Tibial nerve (tissue), 4 donors: ENCODE data around the gene CEP85. TPM values are rescaled to one million over a fixed set of nuclear protein-coding genes. Genes with fewer than 3 reads are reported as not detected.

ENCODE experiments used
- DNase-seq, 2 donors: peaks; one replicate each; pipeline ENCODE4 v3.0.0-alpha.2; 2019; ENCODE audit warnings: low spot score in 2 of 2
- H3K27ac ChIP-seq, 4 donors: fragments of 200-600 bp; sonication (generic) in 3 of 4; one replicate each; pipeline ENCODE4 v1.5.1; 2017 to 2019; ENCODE audit warnings: mild to moderate bottlenecking in 1 of 4
- H3K27me3 ChIP-seq, 2 donors: fragments of 200-600 bp; sonication (generic) in 1 of 2; one replicate each; pipeline versions ENCODE4 v1.5.1 to v1.6.0; 2017 to 2019
- H3K36me3 ChIP-seq, 3 donors: fragments of 200-600 bp; sonication (generic); one replicate each; pipeline ENCODE4 v1.5.1; 2018 to 2019
- H3K4me1 ChIP-seq, 4 donors: fragments of 200-600 bp; sonication (generic) in 3 of 4; one replicate each; pipeline ENCODE4 v1.5.1; 2017 to 2019
- H3K4me3 ChIP-seq, 4 donors: fragments of 200-600 bp; sonication (generic) in 3 of 4; one replicate each; pipeline ENCODE4 v1.5.1; 2017 to 2019; ENCODE audit warnings: mild to moderate bottlenecking in 1 of 4, moderate library complexity in 1 of 4
- H3K9me3 ChIP-seq, 4 donors: fragments of 200-600 bp; sonication (generic) in 3 of 4; one replicate each; pipeline ENCODE4 v1.5.1; 2017 to 2019
- EP300 ChIP-seq, 2 donors: sonication (generic); formaldehyde crosslinking; IDR thresholded peaks; one replicate each; pipeline ENCODE4 v1.6.1; 2017; ENCODE audit warnings: antibody characterized with exemption in 2 of 2, mild to moderate bottlenecking in 1 of 2
- POLR2A ChIP-seq, 2 donors: fragments of 450-650 bp; IDR thresholded peaks; one replicate each; pipeline ENCODE4 v1.6.1; 2017; ENCODE audit warnings: antibody characterized with exemption in 2 of 2, mild to moderate bottlenecking in 2 of 2, moderate library complexity in 2 of 2
- WGBS, 2 donors: methylation state at CpG; one replicate each; pipeline ENCODE4 v1.1.5; 2018; 5-methylcytosine and 5-hydroxymethylcytosine counted together
- total RNA-seq, 4 donors: library from RNA; depleted of rRNA; stranded (reverse); fragments of >200 nt; gene quantifications; one replicate each; pipeline ENCODE4 v1.1.0, GENCODE V29; 2016
- TF ChIP-seq, protein P1 (sequence below), 5 experiments: fragments of 200-600 bp in 3 of 5; fragments of 450-650 bp in 2 of 5; sonication (generic) in 3 of 5; IDR thresholded peaks; one replicate each; pipeline ENCODE4 v1.5.1; 2016 to 2019; ENCODE audit warnings: antibody characterized with exemption in 5 of 5, mild to moderate bottlenecking in 3 of 5, moderate library complexity in 2 of 5

The CEP85 gene
- total RNA-seq, 4 donors from 2014 or later: 14.9 to 23.7 (median 20.0) TPM

DNA sequence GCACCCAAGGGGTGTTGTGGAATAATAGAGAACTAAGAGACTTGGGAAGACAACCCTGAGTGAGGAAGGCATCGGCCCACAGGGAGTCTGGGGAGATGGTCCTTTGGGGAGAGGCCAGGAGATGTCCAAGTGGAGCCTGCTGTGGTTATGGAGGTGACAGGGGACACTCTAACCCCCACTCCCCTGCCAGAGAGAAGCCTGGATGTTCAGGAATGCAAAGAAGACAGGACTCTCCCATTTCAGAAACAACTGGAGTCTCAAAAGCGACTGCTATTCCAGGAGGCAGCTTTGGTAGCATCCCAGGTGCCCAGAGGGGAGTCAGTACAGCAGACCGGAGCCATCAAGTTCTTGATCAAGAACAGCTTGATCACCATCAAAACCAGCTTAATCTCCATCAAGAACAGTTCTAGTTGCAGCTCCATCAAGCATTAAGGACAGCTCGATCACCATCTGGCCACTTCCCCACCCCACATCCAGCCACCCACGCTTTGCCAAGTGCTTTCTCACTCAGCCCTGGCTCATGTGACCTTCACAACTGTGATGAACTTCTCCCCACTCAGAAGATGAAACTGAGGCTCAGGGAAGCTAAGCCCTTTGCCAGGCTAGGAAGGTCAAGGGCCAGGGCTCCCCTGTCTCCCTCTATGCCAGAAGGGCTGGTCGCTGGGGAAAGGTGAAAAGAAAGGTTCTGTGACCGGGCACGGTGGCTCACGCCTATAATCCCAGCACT lies 84.5 kb downstream of the CEP85 start:
- DNase-seq: no peak
- WGBS, 2 donors: 73% methylated on average over 9 of the region's 9 CpGs
- H3K9me3 ChIP-seq: no peaks in the 10 kb centered on the region
- no peaks in the 10 kb centered on the region for H3K36me3 ChIP-seq
- H3K27me3 ChIP-seq: peaks cover 0 to 5% of the 10 kb centered on the region in 2 donors
- TF ChIP-seq POLR2A (IDR thresholded peaks at IDR 0.05) (no peak), EP300 (IDR thresholded peaks at IDR 0.05) (peak in 1 of 2 donors; percentile 14)
- peak overlapping the region in 1 of 4 donors; percentile 46 for H3K4me3 ChIP-seq
- H3K4me1 ChIP-seq: peaks cover 0 to 16% (median 5%) of the 10 kb centered on the region in 4 donors
- H3K27ac ChIP-seq: peak overlapping the region in 2 of 4 donors; percentile 28 to 64

DNA sequence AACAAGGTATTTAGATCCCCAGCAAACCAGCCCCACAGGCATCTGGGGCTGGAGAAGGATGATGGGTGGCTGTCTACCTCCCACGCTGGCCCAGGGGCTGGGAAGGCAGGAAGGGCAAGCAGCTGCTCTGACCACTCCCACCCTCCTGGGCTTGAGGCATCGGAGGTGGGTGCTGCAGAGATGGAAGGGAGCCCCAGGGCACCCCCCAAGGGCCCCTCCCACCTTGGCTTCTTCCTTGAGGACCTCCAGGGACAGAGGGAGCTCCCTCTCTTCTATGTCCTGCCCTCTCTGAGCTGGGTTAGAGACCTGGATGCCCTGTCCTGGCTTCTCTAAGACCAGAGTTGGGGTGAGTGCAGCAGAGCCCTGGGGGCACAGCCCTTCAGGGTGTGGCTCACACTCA lies 86.9 kb downstream of the CEP85 start:
- WGBS, 2 donors: 59 to 79% methylated on average over 2 of the region's 2 CpGs
- H3K4me1 ChIP-seq: peaks cover 0 to 10% (median 2%) of the 10 kb centered on the region in 4 donors
- no peaks in the 10 kb centered on the region for H3K36me3 ChIP-seq
- H3K27me3 ChIP-seq: peaks cover 0 to 5% of the 10 kb centered on the region in 2 donors
- TF ChIP-seq POLR2A (IDR thresholded peaks at IDR 0.05) (no peak), EP300 (IDR thresholded peaks at IDR 0.05) (no peak)
- TF ChIP-seq, protein P1, sequence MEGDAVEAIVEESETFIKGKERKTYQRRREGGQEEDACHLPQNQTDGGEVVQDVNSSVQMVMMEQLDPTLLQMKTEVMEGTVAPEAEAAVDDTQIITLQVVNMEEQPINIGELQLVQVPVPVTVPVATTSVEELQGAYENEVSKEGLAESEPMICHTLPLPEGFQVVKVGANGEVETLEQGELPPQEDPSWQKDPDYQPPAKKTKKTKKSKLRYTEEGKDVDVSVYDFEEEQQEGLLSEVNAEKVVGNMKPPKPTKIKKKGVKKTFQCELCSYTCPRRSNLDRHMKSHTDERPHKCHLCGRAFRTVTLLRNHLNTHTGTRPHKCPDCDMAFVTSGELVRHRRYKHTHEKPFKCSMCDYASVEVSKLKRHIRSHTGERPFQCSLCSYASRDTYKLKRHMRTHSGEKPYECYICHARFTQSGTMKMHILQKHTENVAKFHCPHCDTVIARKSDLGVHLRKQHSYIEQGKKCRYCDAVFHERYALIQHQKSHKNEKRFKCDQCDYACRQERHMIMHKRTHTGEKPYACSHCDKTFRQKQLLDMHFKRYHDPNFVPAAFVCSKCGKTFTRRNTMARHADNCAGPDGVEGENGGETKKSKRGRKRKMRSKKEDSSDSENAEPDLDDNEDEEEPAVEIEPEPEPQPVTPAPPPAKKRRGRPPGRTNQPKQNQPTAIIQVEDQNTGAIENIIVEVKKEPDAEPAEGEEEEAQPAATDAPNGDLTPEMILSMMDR (IDR thresholded peaks at IDR 0.05): no peak
- H3K4me3 ChIP-seq: no peak overlapping the region
- no peak overlapping the region for H3K27ac ChIP-seq
- H3K9me3 ChIP-seq: no peaks in the 10 kb centered on the region
- DNase-seq: no peak

DNA sequence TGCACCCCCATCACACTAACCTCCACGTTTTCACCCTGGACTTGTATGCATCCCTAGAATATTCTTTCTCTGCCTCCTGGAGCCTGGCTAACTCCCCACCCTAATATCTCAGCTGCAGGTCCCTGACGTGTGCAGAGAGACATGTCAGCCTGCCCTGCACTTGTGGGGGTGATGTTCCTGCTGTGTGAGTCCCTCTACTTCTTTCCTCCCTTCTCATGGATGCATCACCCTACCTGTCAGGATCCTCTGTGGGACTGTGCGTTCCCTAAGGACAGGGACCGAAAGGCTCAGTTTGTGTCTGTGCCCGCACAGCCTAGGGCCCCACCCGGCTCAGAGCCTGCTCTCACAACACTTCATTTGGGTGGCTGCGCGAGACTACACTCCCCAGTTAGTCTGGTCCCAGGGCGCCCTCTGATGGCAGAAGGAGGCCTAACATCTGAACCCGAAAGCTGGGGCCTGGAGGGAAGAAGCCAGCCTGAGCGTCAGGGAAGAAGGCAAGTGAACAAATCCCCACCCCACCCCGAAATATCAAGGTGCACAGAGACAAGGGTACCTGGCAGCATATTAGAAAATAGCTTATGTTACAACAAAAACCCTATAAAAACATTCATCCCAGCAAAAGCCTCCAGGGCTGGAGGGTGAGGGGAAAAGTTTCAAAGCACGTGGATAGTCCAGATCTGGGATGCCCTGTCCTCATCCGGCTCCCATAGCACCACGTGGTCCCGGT lies 87.5 kb downstream of the CEP85 start:
- Histone ChIP-seq H3K4me3 (no peak overlapping the region), H3K27ac (no peak overlapping the region), H3K4me1 (peaks cover 0 to 10% (median 2%) of the 10 kb centered on the region in 4 donors), H3K27me3 (peaks cover 0 to 5% of the 10 kb centered on the region in 2 donors), H3K36me3 (no peaks in the 10 kb centered on the region), H3K9me3 (no peaks in the 10 kb centered on the region)
- peak; percentile 92 to 99 for DNase-seq
- 13 to 18% methylated on average over 13 to 16 of the region's 16 CpGs for WGBS, 2 donors
- TF ChIP-seq, protein P1 (IDR thresholded peaks at IDR 0.05): peak; percentile 83 to 95 (median 88)
- TF ChIP-seq EP300 (IDR thresholded peaks at IDR 0.05): no peak

DNA sequence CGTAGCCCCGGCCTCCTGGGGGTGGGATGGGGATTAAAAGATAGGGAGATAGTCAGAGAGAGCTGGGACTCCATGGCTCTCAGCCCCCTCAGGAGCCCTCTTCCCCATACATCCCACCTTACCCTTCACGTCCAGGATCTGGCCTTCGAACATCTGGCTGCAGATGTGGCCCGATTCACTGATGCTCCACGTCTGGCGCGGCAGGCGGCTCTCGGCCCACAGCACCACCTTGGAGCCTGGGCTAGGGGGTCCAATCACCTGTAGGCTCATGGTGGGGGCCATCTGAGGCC lies 88.0 kb downstream of the CEP85 start:
- Histone ChIP-seq H3K4me3 (no peak overlapping the region), H3K4me1 (peaks cover 0 to 10% (median 2%) of the 10 kb centered on the region in 4 donors), H3K27ac (no peak overlapping the region), H3K9me3 (no peaks in the 10 kb centered on the region), H3K36me3 (no peaks in the 10 kb centered on the region), H3K27me3 (peaks cover 0 to 5% of the 10 kb centered on the region in 2 donors)
- 71 to 78% methylated on average over 10 of the region's 10 CpGs for WGBS, 2 donors
- TF ChIP-seq EP300 (IDR thresholded peaks at IDR 0.05): no peak
- TF ChIP-seq POLR2A (IDR thresholded peaks at IDR 0.05): no peak
- TF ChIP-seq, protein P1 (IDR thresholded peaks at IDR 0.05): no peak
- DNase-seq: no peak

DNA sequence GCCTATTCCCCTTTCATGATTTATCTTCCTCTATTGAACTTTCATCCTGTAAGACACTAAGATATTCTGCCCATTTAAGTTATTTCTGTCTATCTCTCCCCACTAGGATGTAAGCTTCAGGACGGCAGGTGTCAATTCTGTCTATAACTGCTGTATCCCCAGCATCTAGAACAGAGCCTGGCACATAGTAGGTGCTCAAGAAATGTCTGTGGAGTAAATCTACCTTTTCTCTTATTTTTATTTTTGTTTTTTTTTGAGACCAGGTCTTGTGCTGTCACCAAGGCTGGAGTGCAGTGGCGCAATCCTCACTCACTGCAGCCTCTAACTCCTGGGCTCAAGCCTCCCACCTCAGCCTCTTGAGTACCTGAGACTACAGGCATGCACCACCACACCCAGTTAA lies 89.4 kb downstream of the CEP85 start:
- WGBS, 2 donors: 93 to 98% methylated on average over 2 of the region's 2 CpGs
- H3K27ac ChIP-seq: no peak overlapping the region
- no peak overlapping the region for H3K4me3 ChIP-seq
- no peak for DNase-seq
- peaks cover 0 to 10% (median 2%) of the 10 kb centered on the region in 4 donors for H3K4me1 ChIP-seq
- H3K9me3 ChIP-seq: no peaks in the 10 kb centered on the region
- no peak for TF ChIP-seq POLR2A (IDR thresholded peaks at IDR 0.05)
- TF ChIP-seq EP300 (IDR thresholded peaks at IDR 0.05): no peak
- TF ChIP-seq, protein P1 (IDR thresholded peaks at IDR 0.05): no peak
- H3K27me3 ChIP-seq: peaks cover 0 to 5% of the 10 kb centered on the region in 2 donors
- H3K36me3 ChIP-seq: no peaks in the 10 kb centered on the region
